Mesendoderm (in vitro differentiated cells): ENCODE measurements around the gene GNA12.

Experiments used
- DNase-seq: peaks from one replicate; pipeline ENCODE4 v3.0.0; 2013
- H2AK5ac ChIP-seq: 2 replicates; pipeline ENCODE4 v1.6.1; 2013; ENCODE audit warnings: low read length, inconsistent platforms
- H2BK120ac ChIP-seq: 2 replicates; pipeline ENCODE4 v1.6.1; 2013; ENCODE audit warnings: low read depth, mild to moderate bottlenecking, low read length, moderate library complexity, mixed read lengths
- H2BK15ac ChIP-seq: replicated peaks from 2 replicates; pipeline ENCODE4 v1.6.1; 2013; ENCODE audit warnings: low read depth, mild to moderate bottlenecking, moderate library complexity
- H2BK5ac ChIP-seq: 2 replicates; pipeline ENCODE4 v1.6.1; 2013; ENCODE audit warnings: low read length, inconsistent platforms
- H3K18ac ChIP-seq: 2 replicates; pipeline ENCODE4 v1.6.1; 2013; ENCODE audit warnings: mild to moderate bottlenecking, low read length, mixed read lengths
- H3K23ac ChIP-seq: one replicate; pipeline ENCODE4 v1.6.1; 2013; ENCODE audit warnings: low read length
- H3K27ac ChIP-seq: 2 replicates; pipeline ENCODE4 v1.5.1; 2013; ENCODE audit warnings: low read depth, mild to moderate bottlenecking, inconsistent platforms, low read length, moderate library complexity
- H3K27me3 ChIP-seq: 2 replicates; pipeline ENCODE4 v1.6.1; 2013; ENCODE audit warnings: low read length, control low read depth, mild to moderate bottlenecking, inconsistent platforms; ENCODE audit not compliant: insufficient read depth, poor library complexity
- H3K36me3 ChIP-seq: 2 replicates; pipeline ENCODE4 v1.6.1; 2013; ENCODE audit warnings: low read length, inconsistent platforms; ENCODE audit not compliant: control insufficient read depth, insufficient read depth
- H3K4ac ChIP-seq: one replicate; pipeline ENCODE4 v1.6.1; 2013; ENCODE audit warnings: low read depth, mild to moderate bottlenecking, low read length, moderate library complexity
- H3K4me1 ChIP-seq: 2 replicates; pipeline ENCODE4 v1.6.1; 2013; ENCODE audit warnings: low read depth, low read length, inconsistent platforms; ENCODE audit not compliant: control insufficient read depth
- H3K4me2 ChIP-seq: 2 replicates; pipeline ENCODE4 v1.6.1; 2013; ENCODE audit warnings: low read length
- H3K4me3 ChIP-seq: 2 replicates; pipeline ENCODE4 v1.5.1; 2013; ENCODE audit warnings: mild to moderate bottlenecking, low read length
- H3K56ac ChIP-seq: one replicate; pipeline ENCODE4 v1.6.1; 2013; ENCODE audit warnings: low read length
- H3K79me1 ChIP-seq: 2 replicates; pipeline ENCODE4 v1.6.1; 2013; ENCODE audit warnings: low read length, inconsistent platforms
- H3K79me2 ChIP-seq: 2 replicates; pipeline ENCODE4 v1.6.1; 2013; ENCODE audit warnings: mild to moderate bottlenecking, low read length; ENCODE audit not compliant: control insufficient read depth, insufficient read depth
- H3K9ac ChIP-seq: 2 replicates; pipeline ENCODE4 v1.6.1; 2013; ENCODE audit warnings: low read length, inconsistent platforms
- H4K5ac ChIP-seq: one replicate; pipeline ENCODE4 v1.6.1; 2013; ENCODE audit warnings: low read length
- H4K8ac ChIP-seq: one replicate; pipeline ENCODE4 v1.6.1; 2013; ENCODE audit warnings: low read depth, mild to moderate bottlenecking, control low read depth, low read length, moderate library complexity
- WGBS: extraction: QIAGEN DNeasy Blood & Tissue Kit; methylation state at CpG from one replicate; pipeline ENCODE4 v1.1.7; 2013; ENCODE audit warnings: low lambda C conversion rate, missing lambda C conversion rate; ENCODE audit not compliant: insufficient coverage; ENCODE audit errors: extremely low coverage; 5-methylcytosine and 5-hydroxymethylcytosine counted together

The GNA12 gene

GRCh38 chr7:2758673-2759616, 85.2 kb downstream of the GNA12 start:
- H3K4me3 ChIP-seq = no peak overlapping the region
- H3K27me3 ChIP-seq = no peaks in the 10 kb centered on the region
- H3K4ac ChIP-seq = no peak overlapping the region
- no peak overlapping the region for H4K8ac ChIP-seq
- H3K23ac ChIP-seq = no peak overlapping the region
- no peak overlapping the region for H2BK5ac ChIP-seq
- peaks cover 19% of the 10 kb centered on the region for H3K79me2 ChIP-seq
- H2BK120ac ChIP-seq = no peak overlapping the region
- no peaks in the 10 kb centered on the region for H3K36me3 ChIP-seq
- H3K79me1 ChIP-seq = peaks cover 27% of the 10 kb centered on the region
- no peak for DNase-seq
- peaks cover 6% of the 10 kb centered on the region for H3K4me1 ChIP-seq
- WGBS = no CpG with 5 or more reads among the region's 18 CpGs
- no peak overlapping the region for H4K5ac ChIP-seq
- H3K18ac ChIP-seq = no peak overlapping the region
- peak overlapping the region; percentile 60 for H3K27ac ChIP-seq
- no peak overlapping the region for H3K9ac ChIP-seq
- no peak overlapping the region for H2AK5ac ChIP-seq
- H3K56ac ChIP-seq = peak overlapping the region; percentile 59
- no peak overlapping the region for H2BK15ac ChIP-seq
- no peak overlapping the region for H3K4me2 ChIP-seq

GRCh38 chr7:2757904-2758672, 86.0 kb downstream of the GNA12 start:
- DNase-seq = peak; percentile 87
- Histone ChIP-seq H2AK5ac (no peak overlapping the region), H3K4ac (no peak overlapping the region), H3K4me1 (peaks cover 6% of the 10 kb centered on the region), H3K4me3 (no peak overlapping the region), H3K4me2 (no peak overlapping the region), H3K27me3 (no peaks in the 10 kb centered on the region), H3K23ac (no peak overlapping the region), H3K79me1 (peaks cover 27% of the 10 kb centered on the region), H3K56ac (peak overlapping the region; percentile 59), H3K79me2 (peaks cover 19% of the 10 kb centered on the region), H4K5ac (no peak overlapping the region), H3K36me3 (no peaks in the 10 kb centered on the region), H2BK120ac (no peak overlapping the region), H4K8ac (no peak overlapping the region), H2BK5ac (peak overlapping the region; percentile 3), H3K27ac (peak overlapping the region; percentile 60), H2BK15ac (no peak overlapping the region), H3K9ac (no peak overlapping the region), H3K18ac (no peak overlapping the region)
- WGBS = 100% methylated on average over 1 of the region's 12 CpGs

GRCh38 chr7:2757361-2757903, 86.7 kb downstream of the GNA12 start:
- no CpG with 5 or more reads among the region's 11 CpGs for WGBS
- Histone ChIP-seq H3K27me3 (no peaks in the 10 kb centered on the region), H3K4me3 (no peak overlapping the region), H3K18ac (no peak overlapping the region), H3K56ac (peak overlapping the region; percentile 31), H3K4me1 (peaks cover 6% of the 10 kb centered on the region), H2BK5ac (no peak overlapping the region), H3K4me2 (no peak overlapping the region), H3K4ac (no peak overlapping the region), H3K36me3 (no peaks in the 10 kb centered on the region), H4K8ac (no peak overlapping the region), H3K79me1 (peaks cover 29% of the 10 kb centered on the region), H4K5ac (no peak overlapping the region), H3K27ac (no peak overlapping the region), H2AK5ac (no peak overlapping the region), H2BK120ac (no peak overlapping the region), H2BK15ac (no peak overlapping the region), H3K9ac (no peak overlapping the region), H3K23ac (no peak overlapping the region), H3K79me2 (peaks cover 22% of the 10 kb centered on the region)
- no peak for DNase-seq

GRCh38 chr7:2755531-2755930, 88.6 kb downstream of the GNA12 start:
- H3K4me1 ChIP-seq = peaks cover 3% of the 10 kb centered on the region
- no peak overlapping the region for H2BK120ac ChIP-seq

GRCh38 chr7:2754912-2755311, 89.2 kb downstream of the GNA12 start:
- Histone ChIP-seq H2BK5ac (no peak overlapping the region), H3K36me3 (no peaks in the 10 kb centered on the region), H4K5ac (no peak overlapping the region), H4K8ac (no peak overlapping the region), H3K27me3 (no peaks in the 10 kb centered on the region), H3K79me1 (peaks cover 24% of the 10 kb centered on the region), H3K4me1 (peaks cover 3% of the 10 kb centered on the region), H2AK5ac (no peak overlapping the region), H2BK120ac (no peak overlapping the region), H3K4ac (no peak overlapping the region), H3K27ac (no peak overlapping the region), H3K56ac (no peak overlapping the region), H3K4me2 (no peak overlapping the region), H3K4me3 (no peak overlapping the region), H2BK15ac (no peak overlapping the region), H3K9ac (no peak overlapping the region), H3K79me2 (peaks cover 19% of the 10 kb centered on the region), H3K18ac (no peak overlapping the region), H3K23ac (no peak overlapping the region)
- no peak for DNase-seq
- WGBS = no CpG with 5 or more reads among the region's 10 CpGs

More at GRCh38 chr7:2755531-2755930, 88.6 kb downstream of the GNA12 start:
- no peak overlapping the region for H3K4ac ChIP-seq
- no peak overlapping the region for H4K5ac ChIP-seq
- H3K27me3 ChIP-seq = no peaks in the 10 kb centered on the region
- no peak overlapping the region for H3K23ac ChIP-seq
- no peak overlapping the region for H3K4me2 ChIP-seq
- no peak overlapping the region for H3K4me3 ChIP-seq
- no peak overlapping the region for H4K8ac ChIP-seq
- no peaks in the 10 kb centered on the region for H3K36me3 ChIP-seq
- no peak overlapping the region for H2AK5ac ChIP-seq
- H3K79me1 ChIP-seq = peaks cover 27% of the 10 kb centered on the region
- DNase-seq = no peak
- H2BK5ac ChIP-seq = no peak overlapping the region
- no peak overlapping the region for H3K18ac ChIP-seq
- H3K27ac ChIP-seq = no peak overlapping the region
- H2BK15ac ChIP-seq = no peak overlapping the region
- H3K79me2 ChIP-seq = peaks cover 22% of the 10 kb centered on the region
- H3K56ac ChIP-seq = no peak overlapping the region
- no peak overlapping the region for H3K9ac ChIP-seq
